ENCODE results near the gene CYP2S1.
"Not testable (repeated sequence)": the region's sequence is repeated elsewhere in the genome, so short reads cannot be mapped to it uniquely, and the experiment has no call there.

The CYP2S1 gene

DNA sequence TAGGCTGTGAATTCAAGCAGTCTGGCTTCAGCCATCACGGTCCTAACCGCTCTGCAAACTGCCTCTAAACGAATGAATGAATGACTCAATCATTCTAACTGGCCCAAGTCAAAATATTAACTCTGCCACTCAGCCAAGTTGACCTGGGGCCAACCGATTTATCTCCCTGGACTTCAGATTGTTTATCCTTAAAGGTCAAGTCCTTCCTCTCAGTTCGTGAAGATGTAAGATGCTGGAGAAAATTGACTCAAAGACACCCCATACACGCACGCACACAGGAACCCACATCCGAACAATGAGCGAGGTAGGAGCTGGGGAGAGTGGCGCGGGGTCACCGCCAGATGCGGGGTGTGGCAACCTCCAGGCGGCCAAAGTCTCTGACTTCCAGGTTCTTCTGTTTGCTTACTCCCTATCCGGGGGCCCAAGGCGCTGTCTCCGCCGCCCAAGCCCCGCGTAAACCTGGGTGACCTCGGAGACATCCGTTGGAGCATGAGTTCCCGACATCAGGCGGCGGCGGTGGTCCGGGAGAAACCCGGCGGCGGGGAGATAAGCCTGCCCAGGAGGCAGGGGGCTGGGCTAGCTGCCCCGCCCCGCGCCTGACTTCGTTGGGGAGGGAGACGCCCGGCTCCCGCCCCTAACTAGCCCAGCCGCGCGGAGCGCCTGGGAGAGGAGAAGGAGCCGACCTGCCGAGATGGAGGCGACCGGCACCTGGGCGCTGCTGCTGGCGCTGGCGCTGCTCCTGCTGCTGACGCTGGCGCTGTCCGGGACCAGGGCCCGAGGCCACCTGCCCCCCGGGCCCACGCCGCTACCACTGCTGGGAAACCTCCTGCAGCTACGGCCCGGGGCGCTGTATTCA is at the start of gene CYP2S1:
Gene CYP2S1 (plus strand): TSS at position 646 of the 856 bp plus-strand sequence. CDS start 46 bp downstream, at position 692.
- DNase-seq = peak; percentile 43

DNA sequence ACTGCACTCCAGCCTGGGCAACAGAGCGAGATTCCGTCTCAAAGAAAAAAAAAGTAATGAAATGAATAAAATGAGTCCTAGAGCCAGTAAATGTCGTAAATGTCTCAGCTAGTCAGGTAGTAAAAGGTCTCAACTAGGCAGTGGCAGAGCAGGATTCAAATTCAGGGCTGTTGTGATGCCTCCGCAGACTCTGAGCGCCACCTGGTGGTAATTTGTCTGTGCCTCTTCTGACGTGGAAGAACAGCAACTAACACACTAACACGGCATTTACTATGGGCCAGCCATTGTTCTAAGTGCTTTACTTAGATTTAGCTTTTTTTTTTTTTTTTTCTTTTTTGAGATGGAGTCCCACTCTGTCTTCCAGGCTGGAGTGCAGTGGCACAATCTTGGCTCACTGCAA is 48.6 kb upstream of the CYP2S1 start:
- peak; percentile 66 for DNase-seq

DNA sequence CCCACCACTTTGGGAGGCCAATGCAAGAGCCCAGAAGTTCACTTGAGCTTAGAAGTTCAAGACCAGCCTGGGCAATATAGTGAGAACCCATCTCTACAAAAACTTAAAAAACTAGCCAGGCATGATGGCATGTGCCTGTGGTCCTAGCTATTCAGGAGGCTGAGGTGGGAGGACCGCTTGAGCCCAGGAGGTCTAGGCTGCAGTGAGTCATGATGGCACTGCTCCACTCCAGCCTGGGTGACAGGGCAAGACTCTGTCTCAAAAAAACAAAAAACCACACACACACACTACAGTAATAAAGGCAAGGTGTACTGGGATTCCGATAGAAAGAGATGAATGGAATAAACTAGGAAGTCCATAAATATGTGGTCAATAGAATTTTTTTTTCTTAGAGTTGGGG is 43.2 kb upstream of the CYP2S1 start:
- DNase-seq = no peak

GRCh38 chr19:41150986-41151385 is 42.0 kb upstream of the CYP2S1 start:
- not testable (repeated sequence) for DNase-seq

DNA sequence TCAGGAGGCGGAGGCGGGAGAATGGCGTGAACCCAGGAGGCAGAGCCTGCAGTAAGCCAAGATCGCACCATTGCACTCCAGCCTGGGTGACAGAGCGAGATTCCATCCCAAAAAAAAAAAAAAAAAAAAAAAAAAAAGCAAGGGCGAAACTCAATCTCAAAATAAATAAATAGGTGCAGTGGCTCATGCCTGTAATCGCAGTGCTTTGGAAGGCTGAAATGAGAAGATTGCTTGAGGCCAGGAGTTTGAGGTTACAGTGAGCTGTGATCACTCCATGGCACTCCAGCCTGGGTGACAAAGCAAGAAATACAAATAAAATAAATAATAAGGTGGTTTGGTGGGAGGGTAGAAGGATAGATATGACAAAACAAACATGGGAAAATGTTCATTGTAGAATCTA is 39.0 kb upstream of the CYP2S1 start:
- DNase-seq = no peak

- no peak for DNase-seq
Observed at GRCh38 chr19:41156207-41156606, 36.8 kb upstream of the CYP2S1 start.

DNA sequence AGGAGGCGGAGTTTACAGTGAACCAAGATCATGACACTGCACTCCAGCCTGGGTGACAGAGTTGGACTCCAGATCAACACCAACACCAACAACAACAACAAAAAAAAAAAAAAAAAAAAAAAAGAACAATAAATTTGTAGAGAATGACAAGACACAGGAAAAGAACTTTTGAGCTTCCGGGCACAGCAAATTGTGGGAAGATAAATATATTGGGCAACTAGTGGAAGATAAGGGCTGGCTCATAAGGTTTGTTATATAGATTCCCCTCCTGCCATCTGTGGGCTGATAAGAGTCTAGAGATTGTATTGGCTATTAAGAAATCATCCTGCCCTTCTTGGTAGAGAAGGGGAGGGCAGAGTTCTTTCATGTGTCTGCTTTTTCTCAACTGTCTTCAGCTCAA is 33.1 kb upstream of the CYP2S1 start:
- DNase-seq = no peak

DNA sequence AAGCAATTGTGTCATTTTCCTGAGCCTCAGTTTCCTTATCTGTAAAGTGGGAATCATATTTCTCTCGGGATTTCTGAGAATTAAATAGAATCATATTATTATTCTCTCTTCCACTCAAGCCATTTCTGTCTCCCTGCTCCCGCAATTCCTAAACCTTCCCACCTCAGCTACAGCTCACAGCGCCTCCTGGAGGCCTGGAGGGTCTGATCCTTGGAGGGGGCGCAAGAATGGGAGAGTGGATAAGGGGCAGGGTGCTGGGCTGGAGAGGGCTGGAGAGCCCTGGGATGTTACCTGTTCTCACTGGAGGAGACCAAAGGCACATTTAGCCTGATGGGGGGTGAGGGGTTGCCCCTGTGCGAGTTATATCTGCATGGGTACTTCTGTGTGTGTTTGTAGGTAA is 31.1 kb upstream of the CYP2S1 start:
- no peak for DNase-seq

DNA sequence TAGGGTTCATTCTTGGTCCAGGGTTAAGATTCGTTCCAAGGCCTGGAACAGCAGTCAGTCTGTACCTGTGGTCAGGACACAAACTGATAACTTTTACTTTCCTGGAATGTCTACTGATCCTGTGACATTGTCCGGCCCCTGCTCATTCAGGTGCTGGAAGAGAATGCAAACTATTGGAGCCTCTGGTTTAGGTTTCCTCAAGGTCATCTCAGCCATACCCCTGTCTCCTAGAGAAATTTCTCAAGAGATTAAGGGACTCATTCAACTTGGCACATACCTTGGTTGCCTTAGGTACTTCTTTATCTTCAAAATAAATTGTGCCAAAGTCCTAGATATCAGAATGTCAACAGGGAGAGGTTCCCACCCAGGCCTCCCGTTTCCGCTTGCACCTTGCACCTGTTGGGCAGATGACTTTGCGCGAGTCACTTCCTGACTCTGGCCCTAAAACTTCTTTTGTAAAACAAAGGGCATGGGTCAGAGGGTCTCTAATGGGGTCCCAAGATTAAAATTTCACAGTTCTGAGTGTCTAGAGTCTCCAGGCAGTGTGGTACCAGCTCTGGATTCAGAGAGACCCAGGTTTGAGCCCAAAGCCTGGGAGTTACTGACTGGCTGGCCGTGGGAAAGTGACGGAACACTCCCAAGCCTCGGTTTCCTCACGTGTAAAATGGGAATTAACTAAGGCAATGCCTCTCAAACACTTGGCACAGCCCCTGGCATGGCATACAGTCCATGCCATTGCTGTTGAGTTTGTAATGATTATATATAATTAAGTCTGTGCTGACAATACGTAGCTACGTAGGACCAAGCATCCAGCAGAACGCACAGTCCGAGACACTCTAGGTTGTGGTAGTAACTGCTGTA is 25.8 kb upstream of the CYP2S1 start:
- DNase-seq = no peak

DNA sequence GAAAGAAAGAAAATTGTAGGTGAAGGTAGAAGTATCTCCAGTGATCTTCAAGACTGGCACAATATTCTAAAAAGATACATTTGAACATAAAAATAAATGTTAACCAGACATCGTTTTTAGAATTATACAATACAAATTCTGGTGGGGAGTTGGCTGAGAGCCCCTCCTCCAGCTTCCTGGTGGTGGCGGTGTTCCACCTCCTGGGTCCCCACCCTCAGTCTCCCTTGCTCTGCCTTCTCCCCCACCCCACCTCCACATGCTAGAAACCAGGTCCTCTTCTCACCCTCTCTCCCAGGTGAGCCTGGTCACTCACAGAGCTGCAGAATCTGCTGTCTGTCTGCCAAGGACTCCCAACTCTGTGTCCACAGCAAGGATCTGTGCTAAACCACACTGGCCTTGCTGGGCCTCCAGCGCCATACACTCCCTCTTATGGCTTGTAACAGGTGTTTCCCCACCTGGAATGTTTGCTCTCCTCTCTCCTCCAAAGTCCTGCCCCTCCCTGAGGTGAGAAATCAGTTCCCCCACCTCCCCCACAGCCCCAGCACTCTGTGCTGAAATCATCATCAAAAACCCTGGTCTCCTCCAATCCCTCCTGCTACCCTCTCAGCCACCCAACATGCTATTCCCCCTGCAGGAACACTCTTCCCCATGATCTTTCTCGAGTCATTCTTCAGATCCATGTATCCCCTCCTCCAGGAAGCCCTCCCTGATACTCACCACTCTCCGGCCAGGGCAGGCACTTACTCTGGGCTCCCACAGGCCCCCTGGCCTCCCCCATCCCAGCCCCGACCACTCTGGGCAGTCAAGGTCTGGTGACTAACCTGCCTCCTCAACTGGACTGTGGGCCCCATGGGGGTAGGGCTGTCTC is 20.5 kb upstream of the CYP2S1 start:
- DNase-seq = no peak

DNA sequence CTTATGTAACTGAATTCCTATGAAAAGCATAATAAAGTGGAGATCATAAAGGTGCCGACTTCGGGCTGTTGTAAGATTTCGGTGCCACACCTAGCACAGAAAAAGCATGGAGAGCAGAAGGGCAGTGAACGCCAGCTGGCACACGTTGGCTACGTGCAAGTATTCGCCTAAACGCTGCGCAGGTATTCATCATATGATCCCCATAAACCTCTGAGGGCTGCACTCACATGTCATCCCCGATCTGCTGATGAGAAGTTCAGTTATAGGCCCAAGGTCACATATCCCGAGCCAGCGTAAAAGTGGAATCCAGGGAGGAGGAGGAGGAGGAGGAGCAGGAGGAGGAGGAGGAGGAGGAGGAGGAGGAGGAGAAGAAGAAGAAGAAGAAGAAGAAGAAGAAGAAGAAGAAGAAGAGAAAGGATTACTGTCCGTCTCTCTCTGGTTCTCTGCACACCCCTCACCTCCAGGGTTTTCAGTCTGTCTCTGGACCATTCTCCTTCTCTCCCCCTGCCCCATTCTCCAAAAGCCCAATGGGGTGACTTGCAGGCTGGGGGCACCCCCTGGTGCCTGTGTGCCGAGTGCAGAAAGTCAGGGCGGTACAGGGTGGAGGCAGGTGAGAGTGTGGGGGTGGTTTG is 18.6 kb upstream of the CYP2S1 start:
- DNase-seq = no peak

- no peak for DNase-seq
Observed at GRCh38 chr19:41175801-41176777, 16.9 kb upstream of the CYP2S1 start.

GRCh38 chr19:41180173-41180572 is 12.8 kb upstream of the CYP2S1 start:
- DNase-seq = not testable (repeated sequence)

- DNase-seq = no peak
Observed at GRCh38 chr19:41186971-41187883, 5.8 kb upstream of the CYP2S1 start.

GRCh38 chr19:41187884-41188279 is 5.1 kb upstream of the CYP2S1 start:
- no peak for DNase-seq

DNA sequence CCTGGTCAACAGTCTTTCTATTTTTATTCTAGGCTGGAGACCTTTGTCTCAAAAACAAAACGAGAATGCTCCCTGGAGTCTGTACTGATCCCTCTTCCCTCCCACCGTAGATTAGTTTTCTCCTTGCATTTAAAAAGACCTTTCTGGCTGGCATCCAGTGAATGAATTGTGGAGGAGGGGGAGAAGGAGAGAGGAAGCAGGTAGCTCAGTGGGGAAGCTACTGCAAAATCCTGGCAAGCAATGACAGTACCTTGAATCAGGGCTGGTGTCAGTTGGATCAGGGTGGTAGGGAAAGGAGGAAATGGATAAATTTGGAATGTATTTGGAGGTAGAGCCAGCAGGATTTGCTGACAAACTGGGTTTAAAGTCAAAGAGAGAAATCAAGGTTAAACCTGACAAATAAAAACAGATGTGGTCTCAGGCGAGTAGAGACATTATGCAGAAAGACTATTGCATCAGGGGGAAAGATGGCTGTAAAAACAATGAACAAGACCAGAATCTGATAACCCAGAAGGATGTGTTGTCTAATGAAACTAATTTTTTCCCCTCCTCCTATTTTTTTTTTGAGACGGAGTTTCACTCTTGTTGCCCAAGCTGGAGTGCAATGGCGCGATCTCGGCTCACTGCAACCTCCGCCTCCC is 3.5 kb upstream of the CYP2S1 start:
- no peak for DNase-seq

GRCh38 chr19:41193430-41194156 is 574 bp downstream of the CYP2S1 start:
- DNase-seq = no peak

GRCh38 chr19:41194157-41194552 is 1.1 kb downstream of the CYP2S1 start:
- no peak for DNase-seq
